ENCODE measurements around the gene CDON.
"Not testable (repeated sequence)": the region's sequence is repeated elsewhere in the genome, so short reads cannot be mapped to it uniquely, and the experiment has no call there.

The CDON gene

GRCh38 chr11:126032375-126032774 lies 30.3 kb downstream of the CDON start:
- no peak overlapping the region for H3K4me3 ChIP-seq (ENCODE audit: low read depth, low read length)
- no peak for TF ChIP-seq CTCF (IDR thresholded peaks at IDR 0.05; ENCODE audit: control insufficient read depth, extremely low read depth, insufficient read depth)
- no peak for DNase-seq (ENCODE audit: low read depth)

GRCh38 chr11:126029805-126030204 lies 32.9 kb downstream of the CDON start:
- no peak overlapping the region for H3K4me3 ChIP-seq (ENCODE audit: low read depth, low read length)
- DNase-seq (ENCODE audit: low read depth), result no peak
- no peak for TF ChIP-seq CTCF (IDR thresholded peaks at IDR 0.05; ENCODE audit: control insufficient read depth, extremely low read depth, insufficient read depth)

- no peak overlapping the region for H3K4me3 ChIP-seq (ENCODE audit: low read depth, low read length)
- no peak for TF ChIP-seq CTCF (IDR thresholded peaks at IDR 0.05; ENCODE audit: control insufficient read depth, extremely low read depth, insufficient read depth)
- no peak for DNase-seq (ENCODE audit: low read depth)
These were observed 33.4 kb downstream of the CDON start for GRCh38 chr11:126029237-126029636.

GRCh38 chr11:126028534-126028933 lies 34.1 kb downstream of the CDON start:
- not testable (repeated sequence) for H3K4me3 ChIP-seq (ENCODE audit: low read depth, low read length); DNase-seq (ENCODE audit: low read depth)

GRCh38 chr11:126026579-126026978 lies 36.1 kb downstream of the CDON start:
- no peak overlapping the region for H3K4me3 ChIP-seq (ENCODE audit: low read depth, low read length)
- DNase-seq (ENCODE audit: low read depth), result no peak
- TF ChIP-seq CTCF (IDR thresholded peaks at IDR 0.05; ENCODE audit: control insufficient read depth, extremely low read depth, insufficient read depth), result no peak

GRCh38 chr11:126025822-126026221 lies 36.8 kb downstream of the CDON start:
- DNase-seq (ENCODE audit: low read depth), result no peak
- TF ChIP-seq CTCF (IDR thresholded peaks at IDR 0.05; ENCODE audit: control insufficient read depth, extremely low read depth, insufficient read depth), result no peak
- H3K4me3 ChIP-seq (ENCODE audit: low read depth, low read length), result no peak overlapping the region

GRCh38 chr11:126024123-126024522 lies 38.5 kb downstream of the CDON start:
- no peak for DNase-seq (ENCODE audit: low read depth)
- TF ChIP-seq CTCF (IDR thresholded peaks at IDR 0.05; ENCODE audit: control insufficient read depth, extremely low read depth, insufficient read depth), result no peak
- no peak overlapping the region for H3K4me3 ChIP-seq (ENCODE audit: low read depth, low read length)

GRCh38 chr11:126012852-126013251 lies 49.8 kb downstream of the CDON start:
- H3K4me3 ChIP-seq (ENCODE audit: low read depth, low read length), result no peak overlapping the region
- no peak for TF ChIP-seq CTCF (IDR thresholded peaks at IDR 0.05; ENCODE audit: control insufficient read depth, extremely low read depth, insufficient read depth)
- no peak for DNase-seq (ENCODE audit: low read depth)

All from LNCaP clone FGC (cell line).